NCI-H526 treated with DMSO at 0.1 percent for 48 hours (cell line): ENCODE results near the gene CREB3L4.
A peak's percentile ranks its signal among the peaks of the same experiment; 100 is the strongest.
"Not testable (repeated sequence)": the region's sequence is repeated elsewhere in the genome, so short reads cannot be mapped to it uniquely, and the experiment has no call there.

Experiments used
- DNase-seq: peaks from one replicate; lab custom pipeline; 2025; lab: John Stamatoyannopoulos, UW

CREB3L4 gene

DNA sequence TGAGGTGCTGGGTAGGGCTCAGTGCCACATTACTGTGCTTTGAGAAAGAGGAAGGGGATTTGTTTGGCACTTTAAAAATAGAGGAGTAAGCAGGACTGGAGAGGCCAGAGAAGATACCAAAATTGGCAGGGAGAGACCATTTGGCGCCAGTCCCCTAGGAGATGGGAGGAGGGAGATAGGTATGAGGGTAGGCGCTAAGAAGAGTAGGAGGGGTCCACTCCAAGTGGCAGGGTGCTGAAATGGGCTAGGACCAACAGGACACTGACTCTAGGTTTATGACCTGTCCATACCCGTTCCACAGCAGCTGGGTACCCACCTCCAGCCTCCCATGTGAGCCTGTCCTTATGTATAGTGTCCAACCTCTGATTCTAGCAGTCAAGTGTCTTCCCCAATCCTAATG is 8.2 kb upstream of the CREB3L4 start:
- no peak for DNase-seq

DNA sequence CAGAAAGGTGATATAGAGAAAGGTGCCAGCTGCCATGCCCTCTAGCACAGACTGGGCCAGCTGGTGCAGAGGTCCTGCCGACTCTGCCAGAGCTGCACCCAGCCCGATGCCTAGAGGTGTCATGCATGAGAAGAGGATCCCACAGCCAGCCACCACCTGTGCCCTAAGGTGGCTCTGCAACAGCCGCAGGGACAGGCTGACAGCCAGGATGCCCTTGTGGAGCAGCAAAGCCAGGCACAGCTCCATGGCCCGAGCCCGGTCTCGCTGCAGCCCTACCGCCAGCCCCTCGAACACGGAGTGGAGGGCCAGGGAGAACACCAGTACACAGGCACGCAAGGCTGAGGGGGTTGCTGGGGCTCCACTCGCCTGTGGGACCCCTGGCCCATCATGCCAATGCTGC is 7.5 kb upstream of the CREB3L4 start:
- DNase-seq = no peak

- no peak for DNase-seq
Measured at GRCh38 chr1:153961421-153961820, 6.3 kb upstream of the CREB3L4 start.

DNA sequence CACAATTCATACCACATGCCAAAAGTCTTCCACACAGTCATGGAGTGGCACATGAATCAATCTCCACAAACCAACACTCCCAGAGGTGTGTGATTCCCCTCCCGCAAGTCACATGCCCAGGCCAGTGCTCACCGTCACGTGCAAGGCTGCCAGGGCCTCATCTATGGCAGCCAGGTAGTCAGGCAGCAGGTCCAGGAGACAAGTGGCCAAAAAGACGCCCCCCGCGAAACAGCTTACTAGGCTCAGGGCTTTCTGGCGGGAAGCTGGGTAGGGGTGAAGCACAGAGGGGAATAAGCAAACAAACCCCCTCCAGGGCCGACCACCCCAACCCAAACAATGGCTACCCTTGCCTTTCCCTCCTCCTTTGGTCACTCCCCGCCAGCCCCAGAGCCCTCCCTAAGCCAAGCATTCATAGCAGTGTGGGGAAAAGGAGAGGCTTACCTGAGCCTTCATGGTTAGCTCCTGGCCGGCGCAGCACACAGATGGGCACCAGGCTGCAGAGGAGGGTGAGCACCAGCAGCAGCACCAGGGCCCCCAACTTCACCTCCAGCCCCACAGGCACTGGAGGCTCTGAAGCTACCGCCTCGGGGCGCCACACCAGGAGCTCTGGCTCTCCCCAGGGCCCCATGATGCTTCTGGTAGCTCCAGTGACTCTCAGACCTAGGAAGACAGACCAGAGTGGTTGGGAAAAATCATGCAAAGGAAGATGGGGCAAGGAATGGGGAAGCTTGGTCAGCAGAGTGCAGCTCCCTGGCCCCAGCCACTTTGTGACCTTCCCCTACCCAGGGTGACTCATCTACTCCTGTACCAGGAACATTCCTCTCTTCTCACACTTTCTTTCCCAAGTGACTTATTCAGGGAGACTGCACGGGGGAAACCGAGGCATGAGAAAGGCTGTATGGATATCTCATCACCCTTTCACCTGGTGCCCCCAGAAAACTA is 5.3 kb upstream of the CREB3L4 start:
- DNase-seq = no peak

- peak; percentile 100 for DNase-seq
Measured at GRCh38 chr1:153963030-153963849, 4.5 kb upstream of the CREB3L4 start, which contains the start of gene SLC39A1. Gene SLC39A1 (minus strand): TSS chr1:153963537. CDS start chr1:153962715, 822 bp downstream.

- DNase-seq = no peak
Measured at GRCh38 chr1:153963850-153964331, 3.8 kb upstream of the CREB3L4 start.

DNA sequence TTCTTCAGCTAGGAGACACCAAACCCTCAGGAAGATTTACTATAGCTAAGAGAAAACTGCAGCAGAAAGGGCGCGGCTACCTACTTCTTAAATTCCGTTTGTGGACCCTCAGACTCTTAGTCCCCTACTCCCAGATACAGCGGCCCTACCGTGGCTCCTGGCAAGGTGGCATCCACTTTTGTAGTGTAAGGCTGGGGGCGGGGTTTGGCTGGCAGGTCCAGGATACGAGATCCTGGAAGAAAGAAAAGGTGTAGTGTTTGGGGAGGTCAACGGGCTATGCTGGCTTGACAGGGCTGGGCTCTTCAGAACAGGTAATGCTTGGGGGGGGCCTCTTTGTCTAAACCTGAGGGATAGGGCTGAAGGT is 280 bp downstream of the CREB3L4 start:
- no peak for DNase-seq

DNA sequence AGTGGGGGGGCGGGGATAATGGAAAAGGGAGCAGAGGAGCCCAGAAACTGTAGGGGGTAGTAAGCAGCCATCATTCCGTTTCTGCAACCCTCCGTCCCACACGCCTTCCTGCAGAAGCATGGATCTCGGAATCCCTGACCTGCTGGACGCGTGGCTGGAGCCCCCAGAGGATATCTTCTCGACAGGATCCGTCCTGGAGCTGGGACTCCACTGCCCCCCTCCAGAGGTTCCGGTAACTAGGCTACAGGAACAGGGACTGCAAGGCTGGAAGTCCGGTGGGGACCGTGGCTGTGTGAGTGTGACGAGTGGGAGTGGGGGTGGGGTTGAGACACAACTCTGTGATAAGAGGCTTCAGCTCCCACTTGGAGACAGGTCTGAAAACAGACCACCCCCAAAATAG is 706 bp downstream of the CREB3L4 start:
- no peak for DNase-seq

- no peak for DNase-seq
Measured at GRCh38 chr1:153968972-153969371, 1.3 kb downstream of the CREB3L4 start.

DNA sequence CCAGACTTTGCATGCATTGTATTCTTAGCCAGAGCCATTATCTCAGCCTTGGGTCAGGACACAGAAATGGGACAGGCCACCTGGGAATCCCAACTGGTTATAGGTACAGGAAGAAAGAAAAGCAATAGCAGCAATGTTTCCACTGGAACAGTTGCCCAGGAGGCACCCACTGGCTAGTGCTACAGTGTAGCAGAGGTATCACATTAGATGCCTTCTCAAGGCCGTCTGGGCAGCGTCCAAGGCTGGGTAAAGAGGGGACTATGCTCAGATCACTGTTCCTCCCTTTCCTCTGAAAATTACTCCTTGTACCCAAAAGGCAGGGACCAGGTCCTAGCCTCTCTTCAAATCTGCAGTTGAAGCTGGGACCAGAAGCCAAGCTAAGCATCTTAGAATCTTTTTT is 2.6 kb downstream of the CREB3L4 start:
- DNase-seq = no peak

GRCh38 chr1:153973071-153973470 is 5.4 kb downstream of the CREB3L4 start:
- no peak for DNase-seq

DNA sequence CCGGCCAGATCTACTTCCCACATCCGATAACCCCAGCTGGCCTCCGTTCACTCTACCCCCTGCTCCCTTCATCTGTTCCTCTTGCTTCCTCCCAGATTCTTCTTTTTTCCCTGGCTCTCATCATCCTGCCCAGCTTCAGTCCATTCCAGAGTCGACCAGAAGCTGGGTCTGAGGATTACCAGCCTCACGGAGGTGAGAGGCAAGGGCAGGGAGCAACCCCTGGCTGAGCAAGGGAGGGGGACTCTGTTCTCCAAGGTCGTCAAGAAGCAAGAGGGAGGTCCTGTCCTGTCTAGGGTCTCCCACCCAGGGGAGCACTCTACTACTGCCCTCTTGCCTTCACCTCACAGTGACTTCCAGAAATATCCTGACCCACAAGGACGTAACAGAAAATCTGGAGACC is 5.8 kb downstream of the CREB3L4 start:
- no peak for DNase-seq

- no peak for DNase-seq
Measured at GRCh38 chr1:153976819-153977249, 9.1 kb downstream of the CREB3L4 start.

DNA sequence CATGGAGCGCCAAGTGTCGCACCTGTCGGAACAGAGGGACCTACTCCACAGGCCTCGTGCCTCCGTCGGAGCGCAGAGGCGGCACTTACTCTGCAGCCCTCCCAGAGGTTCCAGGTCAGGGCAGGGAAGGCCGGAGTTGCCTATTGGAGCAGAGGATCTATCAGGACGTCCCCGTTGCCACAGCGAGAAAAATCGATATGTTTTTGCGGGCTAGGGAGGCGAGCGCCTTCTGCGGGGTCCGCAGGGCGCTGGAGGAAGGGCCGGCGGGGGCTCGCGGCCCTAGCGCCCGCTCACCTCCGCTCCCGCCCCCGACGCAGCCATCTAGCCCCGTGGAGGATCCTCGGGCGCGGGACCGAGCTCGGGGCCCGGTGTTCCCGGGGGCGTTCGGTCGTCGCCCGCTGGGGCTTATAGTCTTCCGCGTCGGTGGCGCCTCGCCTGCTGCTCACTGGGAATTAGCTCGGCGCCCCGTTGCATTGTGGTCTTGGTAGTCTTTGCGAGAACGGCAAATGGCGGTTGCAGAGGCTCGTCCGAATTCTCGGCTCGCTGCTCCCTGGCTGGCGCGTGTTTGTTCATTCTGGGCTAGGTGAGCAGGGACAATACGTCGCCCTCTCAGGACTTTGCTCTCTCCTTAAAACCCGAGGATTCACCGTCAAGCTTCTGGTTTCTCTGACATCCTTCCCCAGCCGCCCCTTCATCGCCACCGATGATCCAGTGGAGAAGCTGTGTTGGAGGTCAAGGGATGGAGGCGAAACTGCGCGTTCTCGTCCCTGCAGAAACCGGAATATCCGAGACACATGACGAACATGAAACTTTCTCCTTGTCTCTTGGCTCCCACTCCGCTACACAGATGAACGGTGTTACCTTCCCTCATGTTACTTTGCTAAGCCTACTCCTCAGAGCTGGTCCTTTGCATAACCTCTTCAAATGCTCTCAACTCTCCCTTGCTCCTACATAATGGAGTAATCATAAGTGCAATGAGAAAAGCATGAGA is 9.8 kb downstream of the CREB3L4 start, which contains the start of gene JTB:
Gene JTB, minus strand, starts transcription at position 425 of the 991 bp plus-strand sequence. Its CDS starts 422 bp downstream, at position 3.
- peak; percentile 95 for DNase-seq

GRCh38 chr1:153978274-153978909 is 10.7 kb downstream of the CREB3L4 start:
- DNase-seq = no peak

DNA sequence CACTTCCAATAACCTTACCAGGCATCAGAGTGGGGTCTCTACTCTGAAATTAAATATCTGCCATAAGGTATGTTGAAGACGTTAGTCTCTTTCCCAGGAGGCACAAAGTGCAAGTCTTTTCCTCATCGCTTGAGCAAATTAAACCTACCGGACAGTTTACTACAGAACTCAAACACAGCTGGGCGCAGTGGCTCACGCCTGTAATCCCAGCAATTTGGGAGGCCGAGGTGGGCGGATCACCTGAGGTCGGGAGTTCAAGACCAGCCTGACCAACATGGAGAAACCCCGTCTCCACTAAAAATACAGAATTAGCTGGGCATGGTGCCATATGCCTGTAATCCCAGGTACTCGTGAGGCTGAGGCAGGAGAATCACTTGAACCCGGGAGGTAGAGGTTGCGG is 11.4 kb downstream of the CREB3L4 start:
- DNase-seq = not testable (repeated sequence)

- DNase-seq = not testable (repeated sequence)
Measured at GRCh38 chr1:153981735-153982134, 14.0 kb downstream of the CREB3L4 start.

DNA sequence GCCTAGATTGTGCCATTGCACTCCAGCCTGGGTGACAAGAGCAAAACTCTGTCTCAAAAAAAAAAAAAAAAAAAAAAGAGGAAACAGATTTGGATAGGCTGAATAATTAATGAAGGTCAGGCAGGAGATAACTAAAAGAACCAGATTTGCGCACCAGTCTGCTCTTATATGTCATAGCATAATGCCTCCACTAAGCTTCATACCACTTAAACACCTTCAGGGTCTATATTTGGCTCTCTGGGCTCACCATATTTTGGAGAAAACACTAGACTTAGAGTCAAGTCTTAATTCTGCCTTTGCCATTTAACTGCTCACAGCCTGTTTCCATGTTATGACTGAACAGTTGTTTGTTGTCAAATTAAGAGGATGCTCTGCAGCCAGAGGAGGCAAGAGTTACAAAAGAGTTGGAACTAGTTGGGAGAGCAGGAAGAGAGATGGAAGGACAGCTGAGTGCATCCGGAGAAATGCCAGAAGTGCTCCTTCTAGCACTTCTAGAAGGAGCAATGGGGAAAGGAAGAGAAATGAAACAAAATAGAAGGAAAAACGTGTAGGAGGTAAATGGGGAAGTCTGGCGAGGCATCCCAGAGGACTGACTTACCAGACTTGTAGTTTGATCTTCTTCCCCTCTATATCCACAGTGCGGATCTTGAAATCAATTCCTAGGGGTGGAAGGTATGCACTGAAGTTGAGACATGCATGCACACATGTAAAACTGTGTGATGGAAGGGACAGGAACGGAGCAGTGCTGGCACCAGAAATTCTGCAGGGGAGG is 16.6 kb downstream of the CREB3L4 start:
- DNase-seq = no peak

GRCh38 chr1:153985341-153985912 is 17.7 kb downstream of the CREB3L4 start:
- DNase-seq = no peak
